Activated T-helper 1 cell treated with anti-CD3 and anti-CD28 coated beads, Interleukin-2, amount 50 U/mL, for 16 hours (primary cell): ENCODE measurements around the gene NCBP3.
A peak's percentile ranks its signal among the peaks of the same experiment; 100 is the strongest.

Source experiments
- DNase-seq, 2 donors: peaks; one replicate each; pipeline ENCODE4 v3.0.0-alpha.2; 2020; ENCODE audit warnings: low read depth in 1 of 2, low spot score in 1 of 2

NCBP3 gene

DNA sequence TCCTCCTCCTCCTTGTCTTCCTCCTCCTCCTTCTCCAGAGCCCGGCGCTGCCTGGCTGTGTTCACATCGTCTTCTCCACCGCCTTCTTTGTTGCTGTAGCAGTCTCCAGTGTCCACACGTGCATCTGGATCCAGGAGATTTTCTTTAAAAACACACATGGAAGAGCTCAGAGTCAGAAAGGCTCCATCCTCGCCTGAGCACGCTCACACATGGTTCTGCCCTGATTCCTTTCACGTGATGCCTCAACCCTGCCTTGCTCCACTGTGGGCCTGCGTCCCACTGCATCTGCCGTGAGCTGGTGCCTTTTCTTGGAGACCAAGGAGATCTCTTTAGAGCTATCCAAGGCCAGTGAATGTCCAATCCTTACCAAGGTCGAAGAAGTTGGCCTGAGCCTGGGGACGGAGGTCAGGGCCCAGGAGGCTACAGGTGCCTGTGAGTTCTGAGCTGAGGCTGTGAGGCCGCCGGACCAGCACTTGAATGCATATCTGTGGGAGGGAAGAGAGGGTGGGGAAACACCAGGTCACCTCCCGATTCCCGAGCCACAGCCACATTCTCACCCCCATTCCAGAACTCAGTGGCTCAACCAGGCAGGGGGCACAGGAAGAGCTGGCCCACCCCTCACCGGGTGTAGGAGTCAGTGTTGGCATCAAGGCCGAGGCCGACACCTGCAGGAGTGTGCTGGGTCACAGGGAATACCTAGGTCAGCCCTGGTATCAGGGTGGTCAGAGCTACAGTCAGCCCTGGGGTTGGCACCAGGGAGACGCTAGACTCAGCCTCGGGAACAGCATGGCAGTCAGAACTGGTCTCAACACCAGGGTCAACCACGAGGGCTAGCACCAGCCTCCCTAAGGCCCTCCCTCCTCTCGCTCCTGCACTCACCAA is 84.8 kb downstream of the NCBP3 start:
- DNase-seq = no peak

DNA sequence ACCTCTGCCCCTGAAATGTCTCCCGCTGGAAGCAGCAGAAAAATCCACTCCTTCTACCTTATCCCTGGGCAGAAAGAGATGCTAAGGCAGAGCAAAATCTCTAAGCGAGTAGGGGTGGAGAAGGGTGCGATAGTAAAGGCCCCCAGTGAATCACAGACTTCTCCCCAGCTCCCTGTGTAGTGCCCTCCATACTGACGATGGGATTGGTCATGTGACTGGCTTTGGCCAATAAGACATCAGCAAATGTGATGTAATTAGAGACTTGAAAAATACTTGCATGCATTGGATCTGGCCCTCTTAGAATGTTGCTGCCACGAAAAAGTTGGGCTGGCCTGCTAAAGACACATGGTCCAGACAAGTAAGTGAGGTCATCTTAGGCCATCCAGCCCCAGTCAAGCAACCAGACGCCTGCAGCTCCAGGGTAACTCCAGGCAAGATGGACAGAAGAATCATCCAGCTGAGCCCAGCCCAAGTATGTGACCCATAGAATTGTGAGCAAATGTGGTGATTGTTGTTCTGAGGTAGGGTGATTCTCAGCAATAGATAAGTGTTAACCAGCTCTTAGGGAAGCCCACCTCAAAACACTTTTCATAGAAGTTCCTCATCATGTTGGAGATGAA is 86.3 kb downstream of the NCBP3 start:
- no peak for DNase-seq

DNA sequence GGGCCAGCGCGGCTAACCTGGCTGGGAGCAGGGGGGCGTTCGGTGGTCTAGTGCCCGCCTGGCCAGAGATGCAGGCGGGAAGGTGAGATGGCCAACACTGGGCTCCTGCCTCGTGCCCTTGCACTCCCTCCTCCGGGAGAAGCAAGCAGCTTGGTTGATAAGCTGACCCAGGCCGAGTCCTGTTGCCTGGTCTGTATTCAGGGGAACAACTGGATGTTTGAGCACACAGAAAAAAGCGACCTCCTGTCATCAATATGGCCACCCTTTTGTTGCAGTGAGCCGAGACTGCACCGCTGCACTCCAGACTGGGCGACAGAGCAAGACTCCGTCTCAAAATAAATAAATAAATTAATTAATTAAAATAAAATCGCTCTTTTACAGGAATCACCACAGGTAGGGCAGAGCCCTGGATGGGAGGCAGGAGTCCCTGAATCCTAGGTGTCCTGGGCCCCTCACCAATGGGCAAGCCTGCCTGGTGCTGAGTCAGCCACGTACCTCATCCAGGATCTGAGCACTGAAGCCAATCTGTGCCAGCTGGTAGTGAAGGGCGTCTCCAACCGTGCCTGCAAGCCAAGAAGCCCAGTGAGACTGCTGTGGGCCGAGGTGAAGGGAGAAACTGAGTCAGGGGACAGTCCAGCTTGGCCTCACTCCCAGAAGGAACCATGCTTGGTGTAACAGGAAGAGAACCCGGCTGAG is 90.6 kb downstream of the NCBP3 start:
- no peak for DNase-seq

DNA sequence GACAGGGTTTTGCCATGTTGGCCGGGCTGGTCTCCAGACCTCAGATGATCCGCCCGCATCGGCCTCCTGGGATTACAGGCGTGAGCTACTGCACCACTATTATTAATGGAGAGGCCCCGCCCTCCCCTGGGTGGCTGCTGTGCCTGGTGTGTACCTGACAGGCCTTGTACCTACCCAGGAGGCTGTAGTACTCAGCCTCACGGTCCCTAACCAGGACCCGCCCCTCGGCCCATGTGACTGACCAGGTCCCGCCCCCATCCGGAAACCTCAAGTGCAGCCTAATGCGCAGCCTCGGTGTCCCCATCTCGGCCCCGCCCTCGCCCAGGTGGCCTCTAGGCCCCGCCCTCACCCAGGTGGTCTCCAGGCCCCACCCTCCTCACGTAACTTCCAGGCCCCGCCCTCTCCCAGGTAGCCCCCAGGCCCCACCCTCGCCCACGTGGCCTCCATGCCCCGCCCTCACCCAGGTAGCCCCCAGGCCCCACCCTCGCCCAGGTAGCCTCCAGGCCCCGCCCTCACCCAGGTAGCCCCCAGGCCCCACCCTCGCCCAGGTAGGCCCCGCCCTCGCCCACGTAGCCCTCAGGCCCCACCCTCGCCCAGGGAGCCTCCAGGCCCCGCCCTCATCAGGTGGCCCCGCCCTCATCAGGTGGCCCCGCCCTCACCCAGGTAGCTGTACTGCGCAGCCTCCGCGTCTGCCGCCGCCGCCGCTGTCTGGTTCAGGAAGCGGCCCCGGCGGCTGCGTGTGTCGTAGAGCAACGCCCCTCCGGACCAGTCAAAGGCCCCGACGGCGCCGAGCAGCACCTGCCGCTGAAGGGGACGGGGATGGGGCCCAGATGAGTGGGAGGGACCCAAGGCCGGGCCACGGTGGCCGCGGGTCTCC is 91.3 kb downstream of the NCBP3 start:
- DNase-seq = peak; percentile 63 to 66

GRCh38 chr17:3754066-3754457 is 92.0 kb downstream of the NCBP3 start:
- DNase-seq = no peak

- no peak for DNase-seq
These were observed 92.4 kb downstream of the NCBP3 start for GRCh38 chr17:3753624-3754023.
